Mesenchymal stem cell (in vitro differentiated cells and primary cell): Measurements from ENCODE around the gene CCL4L2.
"Not testable (repeated sequence)": the region's sequence is repeated elsewhere in the genome, so short reads cannot be mapped to it uniquely, and the experiment has no call there.

ENCODE experiments used
- DNase-seq: peaks from one replicate; pipeline ENCODE4 v3.0.0-alpha.2; 2013
- H2AFZ ChIP-seq: one replicate; pipeline ENCODE4 v1.6.1; 2013; ENCODE audit warnings: low read depth, mild to moderate bottlenecking, control low read depth, inconsistent platforms, low read length, moderate library complexity
- H2AK5ac ChIP-seq: 2 replicates; pipeline ENCODE4 v1.6.1; 2013; ENCODE audit warnings: low read length, moderate library complexity, mild to moderate bottlenecking, inconsistent platforms; ENCODE audit not compliant: severe bottlenecking
- H2BK120ac ChIP-seq: one replicate; pipeline ENCODE4 v1.6.1; 2013; ENCODE audit warnings: low read depth, mild to moderate bottlenecking, inconsistent platforms, low read length, moderate library complexity
- H2BK12ac ChIP-seq, 2 experiments: one replicate each; pipeline ENCODE4 v1.6.1; 2013; ENCODE audit warnings: inconsistent platforms in 2 of 2, low read length in 2 of 2, mild to moderate bottlenecking in 2 of 2, moderate library complexity in 2 of 2, control low read depth in 1 of 2
- H2BK15ac ChIP-seq: one replicate; pipeline ENCODE4 v1.6.1; 2013; ENCODE audit warnings: mild to moderate bottlenecking, low read depth, inconsistent platforms; ENCODE audit not compliant: poor library complexity, severe bottlenecking
- H2BK5ac ChIP-seq: 2 replicates; pipeline ENCODE4 v1.6.1; 2013; ENCODE audit warnings: low read depth, mild to moderate bottlenecking, low read length, control low read depth, inconsistent platforms; ENCODE audit not compliant: poor library complexity, severe bottlenecking
- H3K14ac ChIP-seq, 2 experiments: one replicate each; pipeline ENCODE4 v1.6.1; 2013; ENCODE audit warnings: inconsistent platforms in 2 of 2, low read length in 2 of 2, control low read depth in 1 of 2, mild to moderate bottlenecking in 1 of 2, moderate library complexity in 1 of 2
- H3K18ac ChIP-seq, 2 experiments: one replicate each; pipeline ENCODE4 v1.6.1; 2013; ENCODE audit warnings: inconsistent platforms in 2 of 2, low read length in 2 of 2, control low read depth in 1 of 2, low read depth in 1 of 2, mild to moderate bottlenecking in 1 of 2
- H3K23ac ChIP-seq, 2 experiments: one replicate each; pipeline ENCODE4 v1.6.1; 2013; ENCODE audit warnings: inconsistent platforms in 2 of 2, low read length in 2 of 2, mild to moderate bottlenecking in 2 of 2, moderate library complexity in 2 of 2, control low read depth in 1 of 2
- H3K27ac ChIP-seq: 2 replicates; pipeline ENCODE4 v1.5.1; 2013; ENCODE audit warnings: mild to moderate bottlenecking, moderate library complexity, low read length, control low read depth, inconsistent platforms; ENCODE audit not compliant: poor library complexity, severe bottlenecking
- H3K27me3 ChIP-seq, 2 experiments: 2 replicates each; pipeline versions ENCODE4 v1.6.1 to v1.7.0; 2013; ENCODE audit warnings: low read length in 2 of 2, mild to moderate bottlenecking in 2 of 2, moderate library complexity in 2 of 2, control low read depth in 1 of 2, inconsistent platforms in 1 of 2; ENCODE audit not compliant: control insufficient read depth in 1 of 2, insufficient read depth in 1 of 2
- H3K36me3 ChIP-seq, 2 experiments: 2 replicates each; pipeline versions ENCODE4 v1.6.1 to v1.7.0; 2013; ENCODE audit warnings: low read length in 2 of 2, control low read depth in 1 of 2, inconsistent platforms in 1 of 2, low read depth in 1 of 2, mild to moderate bottlenecking in 1 of 2; ENCODE audit not compliant: insufficient read depth in 2 of 2, control insufficient read depth in 1 of 2
- H3K4ac ChIP-seq, 2 experiments: one replicate each; pipeline ENCODE4 v1.6.1; 2013; ENCODE audit warnings: inconsistent platforms in 2 of 2, low read length in 2 of 2, mild to moderate bottlenecking in 2 of 2, moderate library complexity in 2 of 2, control low read depth in 1 of 2, low read depth in 1 of 2
- H3K4me1 ChIP-seq: 2 replicates; pipeline ENCODE4 v1.6.1; 2013; ENCODE audit warnings: low read depth, low read length, control low read depth; ENCODE audit not compliant: control insufficient read depth, insufficient read depth
- H3K4me2 ChIP-seq: 2 replicates; pipeline ENCODE4 v1.6.1; 2013; ENCODE audit warnings: low read length, mild to moderate bottlenecking, inconsistent platforms; ENCODE audit not compliant: poor library complexity, severe bottlenecking
- H3K4me3 ChIP-seq, 2 experiments: 2 replicates each; pipeline versions ENCODE4 v1.5.1 to v1.7.0; 2013; ENCODE audit warnings: low read length in 2 of 2, mild to moderate bottlenecking in 2 of 2, control low read depth in 1 of 2, low read depth in 1 of 2; ENCODE audit not compliant: insufficient read depth in 1 of 2
- H3K79me1 ChIP-seq: replicated peaks from 2 replicates; pipeline ENCODE4 v1.6.1; 2013; ENCODE audit warnings: mild to moderate bottlenecking, control low read depth, low read length, inconsistent platforms; ENCODE audit not compliant: poor library complexity, severe bottlenecking
- H3K9ac ChIP-seq: 2 replicates; pipeline ENCODE4 v1.7.0; 2013; ENCODE audit warnings: mild to moderate bottlenecking, low read length, moderate library complexity
- H3K9me3 ChIP-seq: 2 replicates; pipeline ENCODE4 v1.7.0; 2013; ENCODE audit warnings: mild to moderate bottlenecking, low read length; ENCODE audit not compliant: control insufficient read depth
- H4K8ac ChIP-seq: one replicate; pipeline ENCODE4 v1.6.1; 2013; ENCODE audit warnings: inconsistent platforms, mild to moderate bottlenecking, low read length, moderate library complexity
- H4K91ac ChIP-seq: one replicate; pipeline ENCODE4 v1.6.1; 2013; ENCODE audit warnings: mild to moderate bottlenecking, low read length, inconsistent platforms
- WGBS: methylation state at CpG from one replicate; pipeline ENCODE4 v1.1.7; 2013; ENCODE audit warnings: mixed read lengths; 5-methylcytosine and 5-hydroxymethylcytosine counted together

Gene CCL4L2

DNA sequence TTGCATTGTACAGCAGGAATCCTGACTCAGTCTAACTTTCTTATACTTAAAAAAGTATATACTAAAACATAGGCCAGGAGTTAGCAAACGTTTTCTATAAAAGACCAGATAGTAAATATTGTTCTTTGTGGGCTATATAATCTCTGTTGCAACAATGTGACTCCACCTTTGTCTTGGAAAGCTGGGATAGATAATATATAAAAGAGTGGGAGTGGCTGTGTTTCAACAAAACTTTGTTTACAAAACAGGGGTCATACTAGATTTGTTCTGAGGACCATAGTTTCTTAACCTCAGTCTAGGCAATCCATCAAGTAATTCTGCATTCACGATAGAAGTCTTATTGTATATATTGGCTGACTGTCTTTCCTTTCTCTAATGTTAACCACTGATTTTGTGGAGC is 25.4 kb upstream of the CCL4L2 start:
- H3K4ac ChIP-seq: no peak overlapping the region
- H2BK120ac ChIP-seq: no peak overlapping the region
- H3K4me1 ChIP-seq: peaks cover 16% of the 10 kb centered on the region
- H3K18ac ChIP-seq: no peak overlapping the region
- no peak overlapping the region for H3K14ac ChIP-seq
- H3K36me3 ChIP-seq: no peaks in the 10 kb centered on the region
- H3K27me3 ChIP-seq: peaks cover 16 to 22% of the 10 kb centered on the region in 2 experiments
- no peak overlapping the region for H3K27ac ChIP-seq
- no CpG with 5 or more reads among the region's 2 CpGs for WGBS
- H4K8ac ChIP-seq: no peak overlapping the region
- no peak overlapping the region for H3K4me3 ChIP-seq
- H2BK5ac ChIP-seq: no peak overlapping the region
- no peak overlapping the region for H2BK15ac ChIP-seq
- H2BK12ac ChIP-seq: no peak overlapping the region
- no peaks in the 10 kb centered on the region for H3K9me3 ChIP-seq
- no peak overlapping the region for H2AFZ ChIP-seq
- H3K23ac ChIP-seq: no peak overlapping the region
- H3K79me1 ChIP-seq: no peaks in the 10 kb centered on the region
- no peak for DNase-seq
- H2AK5ac ChIP-seq: no peak overlapping the region
- no peak overlapping the region for H3K4me2 ChIP-seq
- H3K9ac ChIP-seq: no peak overlapping the region
- no peak overlapping the region for H4K91ac ChIP-seq

GRCh38 chr17:36186810-36187763 is 23.8 kb upstream of the CCL4L2 start:
- H3K9me3 ChIP-seq, H2AFZ ChIP-seq, H3K79me1 ChIP-seq, H2BK15ac ChIP-seq, DNase-seq, H3K36me3 ChIP-seq, H3K4me3 ChIP-seq, H2AK5ac ChIP-seq, H3K14ac ChIP-seq, H3K18ac ChIP-seq, H3K4me2 ChIP-seq, H2BK12ac ChIP-seq, H3K23ac ChIP-seq, H3K27ac ChIP-seq, H4K91ac ChIP-seq, H3K4ac ChIP-seq, H3K9ac ChIP-seq, H4K8ac ChIP-seq, H2BK120ac ChIP-seq, H2BK5ac ChIP-seq: not testable (repeated sequence)
- 85% methylated on average over 10 of the region's 13 CpGs for WGBS
- Histone ChIP-seq H3K27me3 (peaks cover 4 to 13% of the 10 kb centered on the region in 2 experiments), H3K4me1 (peaks cover 16% of the 10 kb centered on the region)

DNA sequence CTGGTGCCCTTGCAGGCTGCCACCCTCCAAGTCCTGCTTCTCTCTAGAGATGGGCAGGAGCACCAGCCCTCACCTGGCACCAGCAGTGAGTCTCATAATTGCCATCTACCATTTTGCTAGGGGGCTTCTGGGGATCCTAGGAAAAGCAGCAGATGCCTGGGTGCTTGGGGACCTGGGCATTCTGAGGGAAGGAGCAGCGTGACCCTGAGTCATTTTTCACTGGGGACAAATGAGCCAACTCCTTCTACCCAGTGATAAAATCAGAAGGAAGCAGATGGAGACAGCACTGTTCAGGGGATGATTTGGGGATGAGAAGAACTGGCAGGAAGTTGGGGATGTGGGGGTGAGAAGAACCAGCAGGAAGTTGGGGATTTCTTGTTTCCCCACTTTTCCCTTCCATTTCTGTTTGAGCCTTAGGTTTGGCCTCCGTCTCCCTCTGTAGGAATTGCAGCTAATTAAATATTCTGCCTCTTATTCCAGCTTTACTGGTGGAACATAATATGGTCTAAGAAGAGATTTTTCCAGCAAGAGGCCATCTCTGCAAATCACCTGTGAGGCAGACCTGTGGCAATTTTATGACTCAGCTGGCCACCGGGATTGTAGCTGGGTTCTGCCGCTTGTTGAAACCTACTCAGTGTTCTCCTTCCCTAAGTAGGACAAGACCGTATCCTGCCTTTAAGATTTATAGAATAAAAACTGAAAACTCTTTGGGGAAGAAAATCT is 22.8 kb upstream of the CCL4L2 start:
- not testable (repeated sequence) for H3K9ac ChIP-seq, H2BK120ac ChIP-seq, H3K4me3 ChIP-seq, H2BK5ac ChIP-seq, H3K4ac ChIP-seq, H3K18ac ChIP-seq, H2AFZ ChIP-seq, H3K9me3 ChIP-seq, H3K27me3 ChIP-seq, H3K4me1 ChIP-seq, H3K27ac ChIP-seq, H3K79me1 ChIP-seq, H3K23ac ChIP-seq, H4K91ac ChIP-seq, H2BK15ac ChIP-seq, H3K36me3 ChIP-seq, DNase-seq, H2AK5ac ChIP-seq, H3K14ac ChIP-seq, H4K8ac ChIP-seq, H2BK12ac ChIP-seq, H3K4me2 ChIP-seq
- 91% methylated on average over 5 of the region's 5 CpGs for WGBS

DNA sequence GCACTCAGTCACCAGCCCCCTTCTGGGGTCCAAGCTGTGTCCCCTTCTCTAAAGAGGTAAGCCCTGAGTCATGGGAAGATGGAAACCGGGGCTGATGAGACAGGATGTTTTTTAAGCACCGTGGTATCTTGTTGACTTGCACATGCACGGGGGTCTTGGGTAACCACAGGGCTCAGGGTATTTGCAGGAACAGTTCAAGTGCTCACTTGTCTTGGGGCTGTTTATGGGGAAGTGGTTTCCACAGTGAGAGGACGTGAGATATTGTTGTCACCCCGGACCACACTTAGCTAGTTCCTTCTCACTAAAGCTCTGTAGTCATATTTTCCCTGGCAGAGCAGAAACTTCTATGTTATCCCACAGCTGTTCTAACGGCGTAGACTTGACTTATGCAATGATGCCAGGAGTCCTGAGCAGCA is 22.0 kb upstream of the CCL4L2 start:
- H3K4ac ChIP-seq: no peak overlapping the region
- H3K4me3 ChIP-seq: no peak overlapping the region
- no peak overlapping the region for H2BK120ac ChIP-seq
- H3K9me3 ChIP-seq: no peaks in the 10 kb centered on the region
- no peak overlapping the region for H2BK12ac ChIP-seq
- H3K4me2 ChIP-seq: no peak overlapping the region
- H3K23ac ChIP-seq: no peak overlapping the region
- H2BK5ac ChIP-seq: no peak overlapping the region
- WGBS: 81% methylated on average over 4 of the region's 7 CpGs
- H3K36me3 ChIP-seq: no peaks in the 10 kb centered on the region
- no peak overlapping the region for H3K14ac ChIP-seq
- no peak overlapping the region for H2AFZ ChIP-seq
- no peak overlapping the region for H4K91ac ChIP-seq
- no peak overlapping the region for H3K18ac ChIP-seq
- H4K8ac ChIP-seq: no peak overlapping the region
- peaks cover 0 to 3% of the 10 kb centered on the region in 2 experiments for H3K27me3 ChIP-seq
- no peak overlapping the region for H2BK15ac ChIP-seq
- H3K79me1 ChIP-seq: no peaks in the 10 kb centered on the region
- H2AK5ac ChIP-seq: no peak overlapping the region
- no peaks in the 10 kb centered on the region for H3K4me1 ChIP-seq
- peak; percentile 52 for DNase-seq
- H3K27ac ChIP-seq: no peak overlapping the region
- no peak overlapping the region for H3K9ac ChIP-seq
